Neural progenitor cell (in vitro differentiated cells): Measurements from ENCODE around the gene PRG3.

Experiments used
- EZH2phosphoT487 ChIP-seq: fragments of 200-600 bp; sonication (generic); IDR thresholded peaks from 2 replicates; pipeline ENCODE4 v1.6.1; 2017; ENCODE audit warnings: antibody characterized with exemption
- TF ChIP-seq, protein P1 (sequence below): fragments of 200-600 bp; sonication (generic); IDR thresholded peaks from 2 replicates; pipeline ENCODE4 v1.5.1; 2017; ENCODE audit warnings: antibody characterized with exemption, mild to moderate bottlenecking

DNA sequence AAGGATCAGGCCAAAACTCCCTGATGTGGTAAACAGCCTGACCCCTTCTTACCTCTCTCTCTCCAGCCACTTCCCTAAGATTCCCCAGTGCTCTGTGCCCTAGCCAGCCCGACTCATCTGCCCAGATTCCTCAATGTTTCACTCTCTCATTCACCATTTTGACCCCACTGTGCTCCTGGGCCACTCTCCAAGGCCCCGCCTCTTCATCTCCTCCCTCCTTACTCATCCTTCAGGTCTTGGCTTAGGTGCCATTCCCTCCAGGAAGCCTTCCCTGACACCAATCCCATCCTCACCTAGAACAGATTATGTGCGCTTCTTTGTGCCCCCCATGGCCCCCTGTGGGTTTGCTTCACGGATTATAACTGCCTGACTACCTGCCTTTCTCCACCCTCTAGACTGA lies 32.7 kb upstream of the PRG3 start:
- TF ChIP-seq, protein P1, sequence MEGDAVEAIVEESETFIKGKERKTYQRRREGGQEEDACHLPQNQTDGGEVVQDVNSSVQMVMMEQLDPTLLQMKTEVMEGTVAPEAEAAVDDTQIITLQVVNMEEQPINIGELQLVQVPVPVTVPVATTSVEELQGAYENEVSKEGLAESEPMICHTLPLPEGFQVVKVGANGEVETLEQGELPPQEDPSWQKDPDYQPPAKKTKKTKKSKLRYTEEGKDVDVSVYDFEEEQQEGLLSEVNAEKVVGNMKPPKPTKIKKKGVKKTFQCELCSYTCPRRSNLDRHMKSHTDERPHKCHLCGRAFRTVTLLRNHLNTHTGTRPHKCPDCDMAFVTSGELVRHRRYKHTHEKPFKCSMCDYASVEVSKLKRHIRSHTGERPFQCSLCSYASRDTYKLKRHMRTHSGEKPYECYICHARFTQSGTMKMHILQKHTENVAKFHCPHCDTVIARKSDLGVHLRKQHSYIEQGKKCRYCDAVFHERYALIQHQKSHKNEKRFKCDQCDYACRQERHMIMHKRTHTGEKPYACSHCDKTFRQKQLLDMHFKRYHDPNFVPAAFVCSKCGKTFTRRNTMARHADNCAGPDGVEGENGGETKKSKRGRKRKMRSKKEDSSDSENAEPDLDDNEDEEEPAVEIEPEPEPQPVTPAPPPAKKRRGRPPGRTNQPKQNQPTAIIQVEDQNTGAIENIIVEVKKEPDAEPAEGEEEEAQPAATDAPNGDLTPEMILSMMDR = no peak
- TF ChIP-seq EZH2phosphoT487 = no peak
